IMR-90 (cell line): Measurements from ENCODE around the gene HLX. TPM values are rescaled to one million over a fixed set of nuclear protein-coding genes. Genes with fewer than 3 reads are reported as not detected.

Experiments used
- ATAC-seq: fragments of 200-7000 bp; cut with Tn5 transposase; 2 replicates; pipeline ENCODE4 v1.9.1; 2020; ENCODE audit warnings: low read depth, mild to moderate bottlenecking, moderate library complexity
- BruUV-seq: library from RNA; stranded (reverse); fragments of 400-500 nt; replicated peaks from 2 replicates; lab custom pipeline; 2021; lab: Mats Ljungman, UMichigan
- CTCF ChIA-PET: fragments of 300-600 bp; formaldehyde crosslinking; extraction: SDS; loops from one replicate; lab custom pipeline; 2021; ENCODE audit warnings: antibody characterized with exemption; lab: Yijun Ruan, JAX
- POLR2A ChIA-PET: fragments of 300-600 bp; sonication (Branson Sonifier 250); formaldehyde crosslinking; loops from one replicate; lab custom pipeline; 2022; ENCODE audit warnings: antibody characterized with exemption; ENCODE audit not compliant: unreplicated experiment; lab: Charles Lee
- DNase-seq: peaks from one replicate; pipeline ENCODE4 v3.0.0; 2013
- H2AFZ ChIP-seq: replicated peaks from 2 replicates; pipeline ENCODE3; 2013; ENCODE audit warnings: low read length, mild to moderate bottlenecking; ENCODE audit not compliant: poor library complexity
- H2AK5ac ChIP-seq: 2 replicates; pipeline ENCODE4 v1.6.1; 2013; ENCODE audit warnings: low read depth, low read length, inconsistent platforms
- H2AK9ac ChIP-seq: replicated peaks from 2 replicates; pipeline ENCODE3; 2013; ENCODE audit warnings: mild to moderate bottlenecking, low read depth, low read length, moderate library complexity; ENCODE audit not compliant: poor library complexity
- H2BK120ac ChIP-seq: 2 replicates; pipeline ENCODE4 v1.6.1; 2013; ENCODE audit warnings: low read depth, low read length, inconsistent platforms
- H2BK15ac ChIP-seq: 3 replicates; pipeline ENCODE4 v1.6.1; 2013; ENCODE audit warnings: low read depth, low read length, inconsistent platforms
- H2BK20ac ChIP-seq: 2 replicates; pipeline ENCODE4 v1.6.1; 2013; ENCODE audit warnings: low read depth, mild to moderate bottlenecking, inconsistent platforms, low read length, moderate library complexity
- H2BK5ac ChIP-seq: 2 replicates; pipeline ENCODE4 v1.6.1; 2013; ENCODE audit warnings: mild to moderate bottlenecking, low read depth, low read length, inconsistent platforms; ENCODE audit not compliant: poor library complexity, severe bottlenecking
- H3K14ac ChIP-seq: replicated peaks from 2 replicates; pipeline ENCODE4 v1.6.1; 2013; ENCODE audit warnings: low read depth, low read length, inconsistent platforms
- H3K18ac ChIP-seq: 2 replicates; pipeline ENCODE4 v1.6.1; 2013; ENCODE audit warnings: low read depth, low read length, control low read depth
- H3K23ac ChIP-seq: 2 replicates; pipeline ENCODE4 v1.6.1; 2013; ENCODE audit warnings: low read depth, low read length, inconsistent platforms
- H3K27ac ChIP-seq: 2 replicates; pipeline ENCODE4 v1.5.1; 2013; ENCODE audit warnings: mild to moderate bottlenecking, control low read depth, low read length; ENCODE audit not compliant: insufficient read depth
- H3K27me3 ChIP-seq: 2 replicates; pipeline ENCODE4 v1.6.1; 2013; ENCODE audit warnings: low read length; ENCODE audit not compliant: control insufficient read depth, insufficient read depth
- H3K36me3 ChIP-seq: 2 replicates; pipeline ENCODE4 v1.6.1; 2013; ENCODE audit warnings: low read length, mixed read lengths; ENCODE audit not compliant: control insufficient read depth, insufficient read depth
- H3K4ac ChIP-seq: 2 replicates; pipeline ENCODE4 v1.6.1; 2013; ENCODE audit warnings: low read depth, low read length, inconsistent platforms
- H3K4me1 ChIP-seq: 2 replicates; pipeline ENCODE4 v1.6.1; 2013; ENCODE audit warnings: low read length, mixed read lengths; ENCODE audit not compliant: control insufficient read depth, insufficient read depth
- H3K4me2 ChIP-seq: 2 replicates; pipeline ENCODE4 v1.6.1; 2013; ENCODE audit warnings: low read depth, mild to moderate bottlenecking, control low read depth, low read length, moderate library complexity
- H3K4me3 ChIP-seq: 2 replicates; pipeline ENCODE4 v1.5.1; 2013; ENCODE audit warnings: low read depth, mild to moderate bottlenecking, control low read depth, low read length, moderate library complexity; ENCODE audit not compliant: insufficient read depth
- H3K56ac ChIP-seq: 2 replicates; pipeline ENCODE4 v1.6.1; 2013; ENCODE audit warnings: low read length, inconsistent platforms; ENCODE audit not compliant: insufficient read depth; ENCODE audit errors: extremely low read depth
- H3K79me1 ChIP-seq, 2 experiments: 2 replicates each; pipeline ENCODE4 v1.6.1; 2013; ENCODE audit warnings: low read length in 2 of 2, inconsistent platforms in 1 of 2, low read depth in 1 of 2
- H3K9ac ChIP-seq: 2 replicates; pipeline ENCODE4 v1.6.1; 2013; ENCODE audit warnings: low read depth, low read length, control low read depth
- H3K9me1 ChIP-seq: 2 replicates; pipeline ENCODE4 v1.6.1; 2013; ENCODE audit warnings: low read length, inconsistent platforms; ENCODE audit not compliant: insufficient read depth
- H3K9me3 ChIP-seq: 2 replicates; pipeline ENCODE4 v1.6.1; 2013; ENCODE audit warnings: low read length; ENCODE audit not compliant: control insufficient read depth, insufficient read depth
- H4K20me1 ChIP-seq: 2 replicates; pipeline ENCODE4 v1.6.1; 2013; ENCODE audit warnings: low read length, inconsistent platforms; ENCODE audit not compliant: insufficient read depth
- H4K5ac ChIP-seq: 2 replicates; pipeline ENCODE4 v1.6.1; 2013; ENCODE audit warnings: mild to moderate bottlenecking, low read depth, low read length, control low read depth
- H4K8ac ChIP-seq, 2 experiments: 2 replicates each; pipeline ENCODE4 v1.6.1; 2013; ENCODE audit warnings: low read depth in 2 of 2, low read length in 2 of 2, control low read depth in 1 of 2, inconsistent platforms in 1 of 2
- H4K91ac ChIP-seq: 2 replicates; pipeline ENCODE4 v1.6.1; 2013; ENCODE audit warnings: low read depth, low read length, inconsistent platforms; ENCODE audit not compliant: insufficient read depth
- CHD1 ChIP-seq: IDR thresholded peaks from 2 replicates; pipeline ENCODE4 v1.6.1; 2012; ENCODE audit warnings: low read depth, low read length, improper control_type of control experiment
- MXI1 ChIP-seq: IDR thresholded peaks from 2 replicates; pipeline ENCODE4 v1.6.1; 2012; ENCODE audit warnings: low read depth, mild to moderate bottlenecking, low read length, moderate library complexity, borderline replicate concordance
- WGBS, 2 experiments: methylation state at CpG; one replicate each; pipeline versions ENCODE4 v1.1.5 to v1.1.7; 2013; ENCODE audit warnings: missing lambda C conversion rate in 2 of 2; ENCODE audit not compliant: insufficient read length in 1 of 2; ENCODE audit errors: extremely low coverage in 2 of 2; 5-methylcytosine and 5-hydroxymethylcytosine counted together
- dilution Hi-C: fragments of 300-500 bp; cut with HindIII; formaldehyde crosslinking; loops from one replicate; pipeline ENCODE4 v1.14.3; 2018; ENCODE audit warnings: low sequenced_read_pairs; ENCODE audit not compliant: unreplicated experiment
- in situ Hi-C: fragments of 300-500 bp; cut with MboI; formaldehyde crosslinking; loops from 3 replicates; pipeline ENCODE4 v1.14.3; 2019; ENCODE audit warnings: low sequenced_read_pairs, inconsistent platforms, mixed read lengths
- intact Hi-C: fragments of 100-400 bp; cut with micrococcal nuclease; formaldehyde crosslinking; loops from 2 replicates; pipeline ENCODE4 v1.10.0; 2022
- polyA plus RNA-seq, 3 experiments: library from polyadenylated mRNA; depleted of rRNA; stranded (reverse); fragments of >200 nt; gene quantifications; 2 replicates each; pipeline ENCODE4 v1.2.3, GENCODE V29; 2012; ENCODE audit warnings: low replicate concordance in 1 of 3
- total RNA-seq: library from RNA; depleted of rRNA; stranded (reverse); fragments of >200 nt; gene quantifications from 2 replicates; pipeline ENCODE4 v1.2.3, GENCODE V29; 2012

Gene HLX
- total and polyA plus RNA-seq, 2 of the 4 experiments (the other 2 are of a cell fraction), result 4.3 to 6.1 TPM

DNA sequence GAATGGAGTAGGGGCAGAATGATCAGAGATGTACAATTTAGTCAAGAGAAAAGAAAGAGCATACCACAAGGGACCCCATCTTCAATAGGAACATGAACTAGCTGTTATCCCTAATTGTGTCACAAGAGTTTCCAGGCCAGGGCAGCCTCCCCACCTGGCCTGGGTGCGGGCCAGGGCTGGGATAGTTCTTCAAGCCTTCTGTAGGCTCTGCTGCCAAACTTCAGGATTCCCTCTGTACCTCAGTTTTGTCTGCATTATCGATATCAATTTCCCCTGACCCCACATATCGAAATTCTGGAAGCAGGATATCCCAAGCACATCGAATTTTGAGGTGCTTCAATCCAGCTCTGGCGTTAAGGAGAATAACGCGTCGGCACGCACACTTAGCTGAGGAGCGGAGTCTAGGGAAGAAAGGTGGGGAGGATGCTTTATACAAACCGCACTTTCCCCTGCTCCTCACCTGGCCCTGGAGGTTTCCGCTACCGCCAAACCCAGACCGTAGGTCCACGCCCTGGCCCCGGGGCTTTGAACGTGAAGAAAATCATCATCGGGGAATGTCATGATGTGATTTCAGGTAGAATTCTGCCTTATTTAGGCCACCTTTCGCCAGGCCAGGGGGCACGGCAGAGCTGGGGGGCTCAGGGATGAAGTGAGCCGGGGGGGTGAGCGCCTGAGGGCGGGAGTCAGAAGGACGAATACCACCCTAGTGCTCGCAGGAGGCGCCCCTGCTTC lies 7.4 kb downstream of the HLX start:
- Histone ChIP-seq H3K79me1 (peaks cover 8 to 9% of the 10 kb centered on the region in 2 experiments; a peak in 2 of 4 replicates), H3K27ac (no peak overlapping the region), H3K4ac (no peak overlapping the region), H2BK5ac (no peak overlapping the region), H2BK20ac (no peak overlapping the region), H3K14ac (no peak overlapping the region), H3K36me3 (peaks cover 36% of the 10 kb centered on the region), H2BK120ac (no peak overlapping the region), H3K56ac (no peak overlapping the region), H2AFZ (no peak overlapping the region), H3K9ac (no peak overlapping the region), H2AK9ac (no peak overlapping the region), H3K9me3 (peaks cover 8% of the 10 kb centered on the region; the same call in 1 of the 2 replicates), H4K8ac (no peak overlapping the region), H3K27me3 (peaks cover 16% of the 10 kb centered on the region), H2AK5ac (no peak overlapping the region), H2BK15ac (no peak overlapping the region), H3K18ac (no peak overlapping the region), H4K20me1 (no peaks in the 10 kb centered on the region), H4K5ac (no peak overlapping the region), H3K9me1 (peaks cover 8% of the 10 kb centered on the region; the same call in 1 of the 2 replicates), H3K4me2 (no peak overlapping the region), H4K91ac (no peak overlapping the region), H3K4me3 (no peak overlapping the region), H3K23ac (no peak overlapping the region), H3K4me1 (peaks cover 9% of the 10 kb centered on the region)
- intact Hi-C loops (no loop called here), in situ Hi-C loops (loop anchor here (5.0 to 10.0 kb wide), 2 partner anchors 208 to 551 kb away; no protein-coding TSS in a partner anchor), dilution Hi-C loops (no loop called here)
- TF ChIP-seq MXI1 (no peak), CHD1 (no peak)
- BruUV-seq, result no TSS peak
- ATAC-seq (no peak), DNase-seq (no peak)
- POLR2A ChIA-PET, result no interaction called here
- 89% methylated on average over 9 of the region's 26 CpGs; no CpG with 5 or more reads in 1 of the 2 experiments for WGBS, 2 experiments
- CTCF ChIA-PET, result no interaction called here
